Pancreas (tissue), 10 donors: ENCODE data around the gene CACNB1. TPM values are rescaled to one million over a fixed set of nuclear protein-coding genes. Genes with fewer than 3 reads are reported as not detected.
A peak's percentile ranks its signal among the peaks of the same experiment; 100 is the strongest.

ENCODE experiments used
- ATAC-seq, 4 donors: fragments of 200-7000 bp; cut with Tn5 transposase; one replicate each; pipeline versions ENCODE4 v1.8.0 to v1.9.1; 2020; ENCODE audit warnings: mild to moderate bottlenecking in 4 of 4, moderate library complexity in 4 of 4
- DNase-seq, 6 donors: peaks; one replicate each; pipeline ENCODE4 v3.0.0-alpha.2; 2020
- FAIRE-seq: peaks from 2 replicates; lab custom pipeline; 2012; peaks lifted over from hg19 to GRCh38; lab: Jason Lieb, UNC
- H3K27ac ChIP-seq, 4 donors: fragments of 200-600 bp; sonication (generic); 1 replicate in 3 of 4; 2 replicates in 1 of 4; pipeline versions ENCODE4 v1.5.0 to v1.8.0; 2020
- H3K27me3 ChIP-seq, 4 donors: fragments of 200-600 bp; one replicate each; pipeline ENCODE4 v1.8.0; 2021
- H3K36me3 ChIP-seq, 3 donors: fragments of 200-600 bp; sonication (generic) in 1 of 3; one replicate each; pipeline versions ENCODE4 v1.5.0 to v1.8.0; 2020 to 2021
- H3K4me1 ChIP-seq, 3 donors: fragments of 200-600 bp; one replicate each; pipeline ENCODE4 v1.8.0; 2021
- H3K4me3 ChIP-seq, 4 donors: fragments of 200-600 bp; sonication (generic) in 2 of 4; one replicate each; pipeline versions ENCODE4 v1.5.0 to v1.8.0; 2020 to 2021
- H3K9me3 ChIP-seq, 4 donors: fragments of 200-600 bp; one replicate each; pipeline ENCODE4 v1.8.0; 2021
- CTCF ChIP-seq, 4 donors: fragments of 200-600 bp; sonication (generic) in 3 of 4; IDR thresholded peaks; one replicate each; pipeline versions ENCODE4 v1.5.0 to v1.8.0; 2021; ENCODE audit warnings: antibody characterized with exemption in 4 of 4
- WGBS, 2 donors: extraction: QIAGEN DNeasy Blood & Tissue Kit; methylation state at CpG; one replicate each; pipeline ENCODE4 v1.1.7; 2013; 5-methylcytosine and 5-hydroxymethylcytosine counted together
- intact Hi-C, 3 donors: fragments of 100-400 bp; cut with DNase I; formaldehyde crosslinking; loops; one replicate each; pipeline versions ENCODE4 v1.11.1 to v1.14.2; 2022
- polyA plus RNA-seq, 2 donors: library from polyadenylated mRNA; stranded (reverse); fragments of 200-250 nt; gene quantifications; one replicate each; pipeline ENCODE4 v1.2.3, GENCODE V29; 2013
- total RNA-seq, 6 donors: library from RNA; stranded (reverse); fragmentation: NEBNext Ultra II Directional in 4 of 6; extraction: Animal tissue kit (Norgen Biotek cat#: 25700) in 4 of 6; gene quantifications; one replicate each; pipeline versions ENCODE4 v1.2.1 to v1.2.4, GENCODE V29; 2021 to 2023
- donor health status: healthy with polysubstance abuse.
- donor health status: DM: no; HTN: no; CAD: no; lungs with moderate emphysema.
- donor health status: DM: no; HTN: no; CAD: no.
- donor health status: control.
- donor health status: control.
- donor health status: Bipolar disorder and iron deficiency.
- donor health status: DM: yes; HTN: yes; CAD: no.
- donor health status: DM: no; HTN: no; CAD: no.
- donor health status: DM: no; HTN: no; CAD: no.
- donor health status: DM: yes; HTN: yes; CAD: no.

The CACNB1 gene
- total and polyA plus RNA-seq, 8 donors, result 1.8 to 6.8 (median 2.9) TPM

GRCh38 chr17:39173080-39173479, 24.4 kb downstream of the CACNB1 start:
- no peak for TF ChIP-seq CTCF (IDR thresholded peaks at IDR 0.05)
- H3K27me3 ChIP-seq, result no peaks in the 10 kb centered on the region
- no peak overlapping the region for H3K27ac ChIP-seq
- H3K4me3 ChIP-seq, result no peak overlapping the region
- intact Hi-C loops, result no loop called here
- H3K4me1 ChIP-seq, result peaks cover 0 to 8% (median 0%) of the 10 kb centered on the region in 3 donors
- WGBS, 2 donors, result 83 to 84% methylated on average over 5 of the region's 5 CpGs
- ATAC-seq (no peak), FAIRE-seq (no peak), DNase-seq (no peak)
- no peaks in the 10 kb centered on the region for H3K36me3 ChIP-seq
- no peaks in the 10 kb centered on the region for H3K9me3 ChIP-seq

- H3K4me3 ChIP-seq, result no peak overlapping the region
- FAIRE-seq (no peak), ATAC-seq (peak; percentile 57 to 83 (median 63)), DNase-seq (peak in 2 of 6 donors; percentile 52 to 62)
- no peak for TF ChIP-seq CTCF (IDR thresholded peaks at IDR 0.05)
- H3K27ac ChIP-seq, result peak overlapping the region in 1 of 4 donors; percentile 4
- H3K36me3 ChIP-seq, result no peaks in the 10 kb centered on the region
- H3K4me1 ChIP-seq, result peaks cover 0 to 14% (median 0%) of the 10 kb centered on the region in 3 donors
- no peaks in the 10 kb centered on the region for H3K9me3 ChIP-seq
- no peaks in the 10 kb centered on the region for H3K27me3 ChIP-seq
- 35 to 50% methylated on average over 5 of the region's 5 CpGs for WGBS, 2 donors
- intact Hi-C loops, result no loop called here
These were observed 25.5 kb downstream of the CACNB1 start for GRCh38 chr17:39171933-39172332.

GRCh38 chr17:39170558-39170957, 26.9 kb downstream of the CACNB1 start:
- no peak overlapping the region for H3K4me3 ChIP-seq
- peaks cover 0 to 14% (median 7%) of the 10 kb centered on the region in 3 donors for H3K4me1 ChIP-seq
- FAIRE-seq (no peak), DNase-seq (no peak), ATAC-seq (no peak)
- no peak overlapping the region for H3K27ac ChIP-seq
- intact Hi-C loops, result no loop called here
- TF ChIP-seq CTCF (IDR thresholded peaks at IDR 0.05), result no peak
- H3K27me3 ChIP-seq, result no peaks in the 10 kb centered on the region
- 84 to 91% methylated on average over 6 of the region's 6 CpGs for WGBS, 2 donors
- no peaks in the 10 kb centered on the region for H3K9me3 ChIP-seq
- H3K36me3 ChIP-seq, result no peaks in the 10 kb centered on the region

- Histone ChIP-seq H3K9me3 (no peaks in the 10 kb centered on the region), H3K4me1 (peaks cover 0 to 17% (median 11%) of the 10 kb centered on the region in 3 donors), H3K27me3 (no peaks in the 10 kb centered on the region), H3K4me3 (no peak overlapping the region), H3K27ac (no peak overlapping the region), H3K36me3 (no peaks in the 10 kb centered on the region)
- no peak for TF ChIP-seq CTCF (IDR thresholded peaks at IDR 0.05)
- intact Hi-C loops, result no loop called here
- 82 to 86% methylated on average over 4 of the region's 4 CpGs for WGBS, 2 donors
- FAIRE-seq (no peak), ATAC-seq (no peak), DNase-seq (no peak)
These were observed 27.4 kb downstream of the CACNB1 start for GRCh38 chr17:39170109-39170508.

- H3K4me3 ChIP-seq, result no peak overlapping the region
- peaks cover 0 to 17% (median 13%) of the 10 kb centered on the region in 3 donors for H3K4me1 ChIP-seq
- no peaks in the 10 kb centered on the region for H3K9me3 ChIP-seq
- TF ChIP-seq CTCF (IDR thresholded peaks at IDR 0.05), result no peak
- ATAC-seq (no peak), DNase-seq (no peak), FAIRE-seq (no peak)
- no peak overlapping the region for H3K27ac ChIP-seq
- intact Hi-C loops, result no loop called here
- 87 to 92% methylated on average over 3 of the region's 3 CpGs for WGBS, 2 donors
- no peaks in the 10 kb centered on the region for H3K27me3 ChIP-seq
- no peaks in the 10 kb centered on the region for H3K36me3 ChIP-seq
These were observed 28.0 kb downstream of the CACNB1 start for GRCh38 chr17:39169518-39169917.
